Neutrophil (primary cell): ENCODE data around the gene TMTC1.
A peak's percentile ranks its signal among the peaks of the same experiment; 100 is the strongest.

Experiments used
- H3K27ac ChIP-seq: fragments of 200-600 bp; sonication (generic); 2 replicates; pipeline ENCODE4 v1.5.1; 2016; ENCODE audit warnings: mild to moderate bottlenecking, moderate library complexity
- H3K27me3 ChIP-seq: fragments of 200-600 bp; sonication (generic); 2 replicates; pipeline ENCODE4 v1.6.0; 2016; ENCODE audit warnings: mild to moderate bottlenecking
- H3K36me3 ChIP-seq: fragments of 200-600 bp; sonication (generic); 2 replicates; pipeline ENCODE4 v1.5.1; 2017
- H3K4me1 ChIP-seq, 2 experiments: fragments of 200-600 bp in 1 of 2; sonication (generic) in 1 of 2; 1 replicate in 1 of 2; 2 replicates in 1 of 2; pipeline versions ENCODE4 v1.5.1 to v1.6.1; 2013 to 2016; ENCODE audit warnings: low read depth in 1 of 2, low read length in 1 of 2, mild to moderate bottlenecking in 1 of 2, moderate library complexity in 1 of 2; ENCODE audit not compliant: control insufficient read depth in 1 of 2, insufficient read depth in 1 of 2
- H3K4me3 ChIP-seq, 2 experiments: fragments of 200-600 bp in 1 of 2; sonication (generic) in 1 of 2; 1 replicate in 1 of 2; 2 replicates in 1 of 2; pipeline ENCODE4 v1.5.1; 2013 to 2016; ENCODE audit warnings: low read depth in 1 of 2, low read length in 1 of 2, mild to moderate bottlenecking in 1 of 2, moderate library complexity in 1 of 2
- H3K9me3 ChIP-seq: fragments of 200-600 bp; sonication (generic); 2 replicates; pipeline ENCODE4 v1.5.1; 2016
- CTCF ChIP-seq: fragments of 200-600 bp; sonication (generic); IDR thresholded peaks from 2 replicates; pipeline ENCODE4 v1.5.1; 2016; ENCODE audit warnings: antibody characterized with exemption

Gene TMTC1

DNA sequence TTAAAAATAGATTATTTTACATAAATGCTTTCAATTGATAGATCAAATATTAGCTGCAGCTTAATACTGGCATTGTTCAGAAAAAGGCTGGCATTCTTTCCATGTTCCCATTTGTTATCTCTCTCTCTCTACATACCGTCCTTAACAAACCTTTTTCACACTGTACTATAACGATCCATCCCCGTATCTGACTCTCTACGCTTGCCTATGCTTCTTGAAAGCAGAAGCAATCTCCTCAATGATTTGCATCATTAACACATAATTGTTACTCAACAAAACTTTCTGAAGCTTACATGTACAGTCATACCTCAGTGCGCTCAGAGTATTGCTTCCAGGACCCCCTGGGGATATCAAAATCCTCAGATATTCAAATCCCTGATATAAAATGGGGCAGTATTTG is 89.7 kb downstream of the TMTC1 start:
- H3K27me3 ChIP-seq: peaks cover 6% of the 10 kb centered on the region
- no peaks in the 10 kb centered on the region for H3K36me3 ChIP-seq
- H3K9me3 ChIP-seq: no peaks in the 10 kb centered on the region
- H3K4me1 ChIP-seq: peaks cover 9 to 48% of the 10 kb centered on the region in 2 experiments
- TF ChIP-seq CTCF: no peak
- H3K4me3 ChIP-seq: no peak overlapping the region
- H3K27ac ChIP-seq: peak overlapping the region; percentile 61

GRCh38 chr12:29692237-29692636 is 91.5 kb downstream of the TMTC1 start:
- Histone ChIP-seq H3K4me3 (no peak overlapping the region), H3K27ac (peak overlapping the region; percentile 85), H3K27me3 (no peaks in the 10 kb centered on the region), H3K4me1 (peaks cover 9 to 55% of the 10 kb centered on the region in 2 experiments), H3K36me3 (no peaks in the 10 kb centered on the region), H3K9me3 (no peaks in the 10 kb centered on the region)
- TF ChIP-seq CTCF: no peak

DNA sequence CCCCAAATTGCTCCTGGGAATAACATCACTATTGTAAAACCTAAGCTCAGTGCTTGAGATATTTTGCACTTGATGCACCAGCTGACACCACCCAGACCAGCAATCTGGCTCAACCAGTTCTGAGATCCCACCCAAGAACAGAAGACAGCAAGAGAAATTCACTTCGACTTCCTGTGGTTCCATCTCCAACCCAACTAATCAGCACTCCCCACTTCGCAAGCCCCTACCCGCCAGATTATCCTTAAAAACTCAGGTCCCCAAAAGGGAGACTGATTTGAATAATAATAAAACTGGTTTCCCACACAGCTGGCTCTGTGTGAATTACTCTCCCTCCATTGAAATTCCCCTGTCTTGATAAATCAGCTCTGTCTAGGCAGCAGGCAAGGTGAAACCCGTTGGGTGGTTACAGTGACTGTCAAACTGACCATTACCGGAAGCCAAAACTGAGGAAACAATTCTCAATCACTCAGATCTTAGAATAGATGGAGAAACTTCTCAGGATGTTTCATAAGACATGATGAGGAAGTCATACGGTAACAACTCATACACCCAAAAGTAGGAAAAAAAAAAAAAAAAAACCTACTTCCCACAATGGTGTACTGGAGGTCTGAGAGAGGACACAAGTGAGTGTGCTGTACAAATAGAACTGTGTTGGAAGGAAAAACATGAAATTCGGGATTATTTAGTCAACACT is 92.4 kb downstream of the TMTC1 start:
- Histone ChIP-seq H3K9me3 (no peaks in the 10 kb centered on the region), H3K4me1 (peaks cover 9 to 55% of the 10 kb centered on the region in 2 experiments), H3K36me3 (no peaks in the 10 kb centered on the region), H3K27ac (peak overlapping the region; percentile 85), H3K27me3 (peaks cover 3% of the 10 kb centered on the region), H3K4me3 (peak overlapping the region in 1 of 2 experiments; percentile 30)
- no peak for TF ChIP-seq CTCF

DNA sequence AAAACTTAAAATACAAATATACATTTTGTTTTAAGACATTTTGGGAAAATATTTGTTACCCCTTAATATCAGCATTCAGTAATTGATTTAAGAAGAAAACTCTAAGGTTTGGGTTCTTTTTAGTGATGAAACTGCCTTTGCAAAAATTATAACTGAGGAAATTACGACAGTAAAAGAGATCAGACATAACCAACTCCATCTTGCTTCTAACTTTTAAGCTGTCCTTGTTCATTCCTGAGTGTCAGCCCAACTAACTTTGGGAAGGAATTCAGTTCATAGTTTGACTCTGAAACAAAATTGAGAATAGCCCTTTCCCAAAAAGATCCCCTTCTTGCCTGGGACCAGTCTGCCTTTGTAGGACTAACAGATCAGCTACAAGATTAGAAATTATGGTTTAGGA is 93.0 kb downstream of the TMTC1 start:
- TF ChIP-seq CTCF: no peak
- H3K27ac ChIP-seq: peak overlapping the region; percentile 85

DNA sequence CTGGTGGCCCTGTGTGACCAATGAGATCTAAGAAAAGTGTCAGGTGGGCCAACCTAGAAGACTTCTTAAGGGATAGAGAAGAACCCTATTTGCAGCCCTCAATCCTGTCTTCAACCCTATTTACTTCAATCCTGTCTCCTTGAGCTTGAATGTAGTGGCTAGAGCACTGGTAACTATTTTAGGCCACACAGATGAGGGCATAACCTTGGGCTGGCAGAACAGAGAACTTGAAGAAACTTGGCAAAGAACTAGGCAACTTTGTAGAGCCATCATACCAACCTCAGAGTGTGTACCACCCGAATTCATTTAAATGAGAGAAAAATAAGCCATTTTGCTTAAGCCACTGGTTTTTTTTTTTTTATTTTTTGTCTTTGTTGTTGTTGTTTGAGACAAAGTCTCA is 94.8 kb downstream of the TMTC1 start:
- H3K27me3 ChIP-seq: peaks cover 17% of the 10 kb centered on the region

More for the DNA sequence above, 93.0 kb downstream of the TMTC1 start:
- no peaks in the 10 kb centered on the region for H3K9me3 ChIP-seq
- no peaks in the 10 kb centered on the region for H3K36me3 ChIP-seq
- peaks cover 7% of the 10 kb centered on the region for H3K27me3 ChIP-seq
- H3K4me1 ChIP-seq: peaks cover 9 to 55% of the 10 kb centered on the region in 2 experiments
- H3K4me3 ChIP-seq: peak overlapping the region in 1 of 2 experiments; percentile 30

More for the DNA sequence above, 94.8 kb downstream of the TMTC1 start:
- no peaks in the 10 kb centered on the region for H3K9me3 ChIP-seq
- H3K4me3 ChIP-seq: no peak overlapping the region
- H3K36me3 ChIP-seq: no peaks in the 10 kb centered on the region
- TF ChIP-seq CTCF: no peak
- peaks cover 9 to 47% of the 10 kb centered on the region in 2 experiments for H3K4me1 ChIP-seq
- H3K27ac ChIP-seq: no peak overlapping the region
